HepG2 (cell line): ENCODE results near the gene LYRM4. TPM values are rescaled to one million over a fixed set of nuclear protein-coding genes. Genes with fewer than 3 reads are reported as not detected.

Experiments
- ATAC-seq: fragments of 200-7000 bp; cut with Tn5 transposase; 3 replicates; pipeline ENCODE4 v1.9.1; 2020; ENCODE audit warnings: mild to moderate bottlenecking, moderate library complexity
- BruUV-seq: library from RNA; stranded (reverse); fragments of 400-500 nt; replicated peaks from 2 replicates; lab custom pipeline; 2021; lab: Mats Ljungman, UMichigan
- CTCF ChIA-PET: fragments of 300-600 bp; formaldehyde crosslinking; extraction: SDS; loops from one replicate; lab custom pipeline; 2021; ENCODE audit warnings: low total read pairs, inconsistent platforms, low intra/inter-chr PET ratio; lab: Yijun Ruan, JAX
- POLR2A ChIA-PET: fragments of 350-600 bp; sonication (Branson Sonifier 250); formaldehyde crosslinking; loops from one replicate; lab custom pipeline; 2020; ENCODE audit warnings: antibody characterized with exemption, inconsistent platforms; lab: Yijun Ruan, JAX
- DNase-seq: peaks from one replicate; pipeline ENCODE4 v3.0.0-alpha.2; 2015; ENCODE audit warnings: low spot score
- FAIRE-seq: peaks from 3 replicates; lab custom pipeline; 2011; peaks lifted over from hg19 to GRCh38; lab: Jason Lieb, UNC
- H2AFZ ChIP-seq: one replicate; pipeline ENCODE4 v1.6.1; 2011; ENCODE audit warnings: low read length, inconsistent platforms
- H3K27ac ChIP-seq: fragments of 300-600 bp; 3 replicates; pipeline ENCODE4 v1.8.0; 2011; ENCODE audit warnings: mixed run types, mild to moderate bottlenecking, mixed read lengths, low read length, inconsistent platforms; ENCODE audit not compliant: insufficient read depth; ENCODE audit errors: extremely low read length
- H3K27me3 ChIP-seq, 2 experiments: fragments of 200-600 bp in 1 of 2; 2 replicates in 1 of 2; 3 replicates in 1 of 2; pipeline versions ENCODE4 v1.6.0 to v1.8.0; 2011; ENCODE audit warnings: low read length in 2 of 2, mild to moderate bottlenecking in 2 of 2, moderate library complexity in 2 of 2, inconsistent platforms in 1 of 2; ENCODE audit not compliant: insufficient read depth in 2 of 2, control insufficient read depth in 1 of 2
- H3K36me3 ChIP-seq, 2 experiments: fragments of 200-600 bp in 1 of 2; replicated peaks in 1 of 2; 2 replicates in 1 of 2; 3 replicates in 1 of 2; pipeline versions ENCODE4 v1.5.1 to v1.8.0; 2011; ENCODE audit warnings: low read length in 2 of 2, inconsistent platforms in 1 of 2; ENCODE audit not compliant: insufficient read depth in 2 of 2, control insufficient read depth in 1 of 2
- H3K4me1 ChIP-seq: 2 replicates; pipeline ENCODE4 v1.5.1; 2012; ENCODE audit warnings: low read length, inconsistent platforms; ENCODE audit not compliant: insufficient read depth
- H3K4me2 ChIP-seq: 2 replicates; pipeline ENCODE4 v1.6.0; 2011; ENCODE audit warnings: low read depth, low read length, inconsistent platforms
- H3K4me3 ChIP-seq, 3 experiments: fragments of 200-600 bp in 1 of 3; sonication (generic), shearing (Covaris generic) in 1 of 3; replicated peaks in 1 of 3; 2 replicates each; pipeline ENCODE4 v1.5.1; 2011 to 2016; ENCODE audit warnings: low read length in 3 of 3, inconsistent platforms in 2 of 3, low read depth in 2 of 3, mild to moderate bottlenecking in 2 of 3, control low read depth in 1 of 3, mixed read lengths in 1 of 3; ENCODE audit not compliant: insufficient read depth in 1 of 3
- H3K79me2 ChIP-seq: one replicate; pipeline ENCODE4 v1.6.1; 2011; ENCODE audit warnings: low read length, inconsistent platforms; ENCODE audit not compliant: insufficient read depth
- H3K9ac ChIP-seq: 2 replicates; pipeline ENCODE4 v1.6.0; 2011; ENCODE audit warnings: mild to moderate bottlenecking, low read depth, low read length, inconsistent platforms; ENCODE audit not compliant: insufficient read depth
- H3K9me3 ChIP-seq: 2 replicates; pipeline ENCODE4 v1.5.1; 2012; ENCODE audit warnings: mild to moderate bottlenecking, low read length
- H4K20me1 ChIP-seq: 2 replicates; pipeline ENCODE4 v1.6.0; 2011; ENCODE audit warnings: inconsistent platforms, mild to moderate bottlenecking, low read length, moderate library complexity; ENCODE audit not compliant: insufficient read depth
- ATM ChIP-seq: fragments of 450-650 bp; IDR thresholded peaks from 2 replicates; pipeline ENCODE4 v1.7.1; 2017; ENCODE audit warnings: mild to moderate bottlenecking, borderline replicate concordance
- BCL6 ChIP-seq: IDR thresholded peaks from 2 replicates; pipeline ENCODE4 v1.6.1; 2016; ENCODE audit warnings: missing genetic modification reagents, missing compliant biosample characterization
- CEBPZ ChIP-seq: IDR thresholded peaks from 2 replicates; pipeline ENCODE4 v1.6.1; 2012; ENCODE audit warnings: low read length, improper control_type of control experiment
- GABPA ChIP-seq, 2 experiments: IDR thresholded peaks; 2 replicates each; pipeline ENCODE4 v1.6.1; 2011 to 2016; ENCODE audit warnings: low read depth in 2 of 2, low read length in 1 of 2, missing biosample characterization in 1 of 2, missing genetic modification characterization in 1 of 2
- HES4 ChIP-seq: sonication (generic); formaldehyde crosslinking; IDR thresholded peaks from 2 replicates; pipeline ENCODE4 v1.9.0; 2021; ENCODE audit warnings: mild to moderate bottlenecking, missing genetic modification reagents, borderline replicate concordance
- ISX ChIP-seq: sonication (generic); formaldehyde crosslinking; conservative IDR thresholded peaks from 2 replicates; pipeline ENCODE4 v1.5.0; 2020; ENCODE audit warnings: missing genetic modification reagents
- MAFF ChIP-seq: IDR thresholded peaks from 2 replicates; pipeline ENCODE4 v1.6.1; 2011; ENCODE audit warnings: low read depth, low read length, improper control_type of control experiment
- POLR2A ChIP-seq, 2 experiments: IDR thresholded peaks; 2 replicates each; pipeline ENCODE4 v1.6.1; 2011; ENCODE audit warnings: low read depth in 2 of 2, low read length in 2 of 2, mild to moderate bottlenecking in 1 of 2, moderate library complexity in 1 of 2; ENCODE audit not compliant: insufficient read depth in 1 of 2
- SKIL ChIP-seq: sonication (generic); formaldehyde crosslinking; IDR thresholded peaks from 2 replicates; pipeline ENCODE4 v1.8.0; 2022; ENCODE audit warnings: missing genetic modification reagents, mild to moderate bottlenecking, moderate library complexity, borderline replicate concordance
- ZC3H4 ChIP-seq: sonication (generic); formaldehyde crosslinking; IDR thresholded peaks from 2 replicates; pipeline ENCODE4 v1.4.0; 2020; ENCODE audit warnings: missing genetic modification reagents, borderline replicate concordance
- ZNF280B ChIP-seq: sonication (generic); formaldehyde crosslinking; IDR thresholded peaks from 2 replicates; pipeline ENCODE4 v1.5.0; 2020; ENCODE audit warnings: missing genetic modification reagents, mild to moderate bottlenecking, borderline replicate concordance
- ZNF446 ChIP-seq: sonication (generic); formaldehyde crosslinking; IDR thresholded peaks from 2 replicates; pipeline ENCODE4 v1.5.0; 2020; ENCODE audit warnings: mild to moderate bottlenecking, missing genetic modification reagents
- ZNF574 ChIP-seq: sonication (generic); formaldehyde crosslinking; IDR thresholded peaks from 2 replicates; pipeline ENCODE4 v1.4.0; 2020; ENCODE audit warnings: missing genetic modification reagents
- ZNF616 ChIP-seq: sonication (generic); formaldehyde crosslinking; IDR thresholded peaks from 2 replicates; pipeline ENCODE4 v1.5.0; 2020; ENCODE audit warnings: low read depth, mild to moderate bottlenecking, missing genetic modification reagents
- ZNF678 ChIP-seq: sonication (generic); formaldehyde crosslinking; IDR thresholded peaks from 2 replicates; pipeline ENCODE4 v1.4.0; 2020; ENCODE audit warnings: mild to moderate bottlenecking, missing genetic modification reagents
- WGBS: methylation state at CpG from one replicate; pipeline ENCODE4 v1.1.6; 2017; ENCODE audit warnings: low lambda C conversion rate; 5-methylcytosine and 5-hydroxymethylcytosine counted together
- in situ Hi-C: cut with HindIII; loops from 2 replicates; pipeline ENCODE4 v1.10.0; 2017; ENCODE audit warnings: low pct_unique_long_range_greater_than_20kb; ENCODE audit not compliant: extremely low pct_ligation_motif_present
- intact Hi-C: fragments of 100-400 bp; cut with micrococcal nuclease; formaldehyde crosslinking; loops from one replicate; pipeline ENCODE4 v1.10.0; 2022; ENCODE audit not compliant: unreplicated experiment
- polyA plus RNA-seq, 8 experiments: library from polyadenylated mRNA; depleted of rRNA in 3 of 8; stranded (reverse) in 7 of 8; unstranded in 1 of 8; fragments of >200 nt; fragmentation: Illumina TruSeq in 4 of 8; extraction: Trizol in 4 of 8; gene quantifications; 2 replicates each; pipeline versions ENCODE4 v1.2.1 to v1.2.3, GENCODE V29; 2011 to 2016; ENCODE audit warnings: low read depth in 4 of 8, missing spikeins in 1 of 8, mixed read lengths in 1 of 8; ENCODE audit not compliant: insufficient read depth in 1 of 8
- total RNA-seq, 5 experiments: library from RNA; depleted of rRNA; stranded (reverse); fragments of >200 nt; fragmentation: Illumina TruSeq; extraction: Trizol; gene quantifications; 2 replicates each; pipeline ENCODE4 v1.2.3, GENCODE V29; 2016; ENCODE audit warnings: low read depth in 1 of 5

Gene LYRM4
- total and polyA plus RNA-seq, 2 of the 13 experiments (the other 11 are each of a cell fraction or from before 2014, with no cell fraction given): 64.6 to 67.5 TPM

GRCh38 chr6:5105146-5105545 lies 155.6 kb downstream of the LYRM4 start:
- WGBS: 96% methylated on average over 10 of the region's 10 CpGs
- FAIRE-seq (no peak), DNase-seq (no peak), ATAC-seq (no peak)
- Histone ChIP-seq H3K27ac (no peak overlapping the region), H3K4me2 (no peak overlapping the region), H3K36me3 (peaks cover 2 to 10% of the 10 kb centered on the region in 2 experiments; a peak in 3 of 5 replicates), H3K4me1 (no peaks in the 10 kb centered on the region), H2AFZ (no peak overlapping the region), H4K20me1 (no peaks in the 10 kb centered on the region), H3K27me3 (no peaks in the 10 kb centered on the region), H3K9ac (no peak overlapping the region), H3K9me3 (no peaks in the 10 kb centered on the region), H3K4me3 (no peak overlapping the region), H3K79me2 (no peaks in the 10 kb centered on the region)
- no TSS peak for BruUV-seq
- intact Hi-C loops (no loop called here), in situ Hi-C loops (no loop called here)
- POLR2A ChIA-PET: interaction anchor here (1.1 kb wide), 1 partner anchor 10 kb away, joined by 3 read pairs; no protein-coding TSS in a partner anchor
- CTCF ChIA-PET: no interaction called here
- no peak for TF ChIP-seq SKIL (CRISPR knock-in tag)
- no peak for TF ChIP-seq ZC3H4
- no peak for TF ChIP-seq ZNF616 (CRISPR knock-in tag)
- TF ChIP-seq POLR2A (IDR thresholded peaks at IDR 0.05; ENCODE audit: insufficient read depth in 1 of 2, low read depth in 2 of 2, low read length in 2 of 2): no peak
- no peak for TF ChIP-seq ZNF678 (CRISPR knock-in tag)
- no peak for TF ChIP-seq ZNF280B (CRISPR knock-in tag)
- TF ChIP-seq BCL6 (CRISPR knock-in tag): no peak
- TF ChIP-seq HES4 (CRISPR knock-in tag): no peak
- TF ChIP-seq ZNF446 (CRISPR knock-in tag): no peak
- no peak for TF ChIP-seq ATM
- TF ChIP-seq ISX (CRISPR knock-in tag): no peak
- no peak for TF ChIP-seq ZNF574 (CRISPR knock-in tag)
- no peak for TF ChIP-seq MAFF
- no peak for TF ChIP-seq GABPA (IDR thresholded peaks at IDR 0.05; ENCODE audit: low read depth, low read length)
- TF ChIP-seq GABPA (CRISPR knock-in tag; IDR thresholded peaks at IDR 0.05; ENCODE audit: low read depth): no peak
- TF ChIP-seq CEBPZ: no peak
